ACC112 (cell line): ENCODE results near the gene ACER3.

Experiments used
- H2AFZ ChIP-seq: fragments of 200-600 bp; sonication (generic); one replicate; pipeline ENCODE4 v1.6.0; 2017; ENCODE audit warnings: antibody characterized with exemption, low read length; ENCODE audit not compliant: unreplicated experiment
- H3K27ac ChIP-seq: fragments of 200-600 bp; sonication (generic); 2 replicates; pipeline ENCODE4 v1.5.1; 2014; ENCODE audit warnings: low read depth, mild to moderate bottlenecking, antibody characterized with exemption, low read length, moderate library complexity
- H3K27me3 ChIP-seq: fragments of 200-600 bp; sonication (generic); 2 replicates; pipeline ENCODE4 v1.6.1; 2014; ENCODE audit warnings: mild to moderate bottlenecking, antibody characterized with exemption, low read length, moderate library complexity, mixed read lengths; ENCODE audit not compliant: insufficient read depth
- H3K36me3 ChIP-seq: fragments of 200-600 bp; sonication (generic); 2 replicates; pipeline ENCODE4 v1.6.1; 2016; ENCODE audit warnings: mild to moderate bottlenecking, antibody characterized with exemption, low read length, moderate library complexity, mixed read lengths; ENCODE audit not compliant: insufficient read depth
- H3K4me1 ChIP-seq: fragments of 200-600 bp; sonication (generic); one replicate; pipeline ENCODE4 v1.6.1; 2016; ENCODE audit warnings: low read length, mixed read lengths; ENCODE audit not compliant: insufficient read depth, unreplicated experiment, control insufficient read depth
- H3K4me3 ChIP-seq: fragments of 200-600 bp; sonication (generic); 2 replicates; pipeline ENCODE4 v1.5.1; 2014; ENCODE audit warnings: mild to moderate bottlenecking, low read depth, low read length
- H3K79me2 ChIP-seq: fragments of 200-600 bp; sonication (generic); one replicate; pipeline ENCODE4 v1.6.0; 2016; ENCODE audit warnings: low read length; ENCODE audit not compliant: control insufficient read depth, unreplicated experiment, insufficient read depth

The ACER3 gene

GRCh38 chr11:77049026-77049425 is 188.3 kb downstream of the ACER3 start:
- Histone ChIP-seq H3K36me3 (no peaks in the 10 kb centered on the region), H3K79me2 (no peaks in the 10 kb centered on the region), H3K27me3 (no peaks in the 10 kb centered on the region), H3K27ac (no peak overlapping the region), H3K4me1 (no peaks in the 10 kb centered on the region), H2AFZ (no peak overlapping the region), H3K4me3 (no peak overlapping the region)

GRCh38 chr11:77051511-77051910 is 190.8 kb downstream of the ACER3 start:
- H3K79me2 ChIP-seq: no peaks in the 10 kb centered on the region
- no peak overlapping the region for H2AFZ ChIP-seq

GRCh38 chr11:77052518-77052917 is 191.8 kb downstream of the ACER3 start:
- no peaks in the 10 kb centered on the region for H3K4me1 ChIP-seq
- no peak overlapping the region for H3K4me3 ChIP-seq
- H2AFZ ChIP-seq: no peak overlapping the region
- H3K36me3 ChIP-seq: no peaks in the 10 kb centered on the region
- no peaks in the 10 kb centered on the region for H3K27me3 ChIP-seq
- H3K79me2 ChIP-seq: no peaks in the 10 kb centered on the region
- H3K27ac ChIP-seq: no peak overlapping the region

More at GRCh38 chr11:77051511-77051910, 190.8 kb downstream of the ACER3 start:
- Histone ChIP-seq H3K4me1 (no peaks in the 10 kb centered on the region), H3K27ac (no peak overlapping the region), H3K27me3 (no peaks in the 10 kb centered on the region), H3K4me3 (no peak overlapping the region), H3K36me3 (no peaks in the 10 kb centered on the region)

GRCh38 chr11:77053217-77054015 is 192.7 kb downstream of the ACER3 start:
- no peak overlapping the region for H3K27ac ChIP-seq
- H3K27me3 ChIP-seq: no peaks in the 10 kb centered on the region
- no peak overlapping the region for H2AFZ ChIP-seq
- H3K79me2 ChIP-seq: no peaks in the 10 kb centered on the region
- H3K4me3 ChIP-seq: no peak overlapping the region
- H3K4me1 ChIP-seq: no peaks in the 10 kb centered on the region
- no peaks in the 10 kb centered on the region for H3K36me3 ChIP-seq

- Histone ChIP-seq H3K27me3 (no peaks in the 10 kb centered on the region), H3K4me3 (no peak overlapping the region), H3K79me2 (no peaks in the 10 kb centered on the region), H2AFZ (no peak overlapping the region), H3K4me1 (no peaks in the 10 kb centered on the region), H3K27ac (no peak overlapping the region), H3K36me3 (no peaks in the 10 kb centered on the region)
Observed at GRCh38 chr11:77054084-77054483, 193.4 kb downstream of the ACER3 start.

GRCh38 chr11:77055101-77055561 is 194.4 kb downstream of the ACER3 start:
- Histone ChIP-seq H3K79me2 (no peaks in the 10 kb centered on the region), H3K4me3 (no peak overlapping the region), H3K36me3 (no peaks in the 10 kb centered on the region), H3K27ac (no peak overlapping the region), H3K4me1 (no peaks in the 10 kb centered on the region), H2AFZ (no peak overlapping the region), H3K27me3 (0 out of 2 replicates have a peak, but pooled peaks cover 5% of the 10 kb centered on the region)

GRCh38 chr11:77055913-77056312 is 195.2 kb downstream of the ACER3 start:
- Histone ChIP-seq H3K27ac (no peak overlapping the region), H3K4me3 (no peak overlapping the region)

GRCh38 chr11:77056814-77057402 is 196.2 kb downstream of the ACER3 start:
- Histone ChIP-seq H3K27me3 (0 out of 2 replicates have a peak, but pooled peaks cover 5% of the 10 kb centered on the region), H3K4me3 (no peak overlapping the region), H3K27ac (no peak overlapping the region), H3K36me3 (no peaks in the 10 kb centered on the region), H3K4me1 (no peaks in the 10 kb centered on the region), H2AFZ (no peak overlapping the region), H3K79me2 (no peaks in the 10 kb centered on the region)

More at GRCh38 chr11:77055913-77056312, 195.2 kb downstream of the ACER3 start:
- no peaks in the 10 kb centered on the region for H3K36me3 ChIP-seq
- no peak overlapping the region for H2AFZ ChIP-seq
- no peaks in the 10 kb centered on the region for H3K4me1 ChIP-seq
- H3K27me3 ChIP-seq: 0 out of 2 replicates have a peak, but pooled peaks cover 5% of the 10 kb centered on the region
- H3K79me2 ChIP-seq: no peaks in the 10 kb centered on the region

GRCh38 chr11:77057938-77058474 is 197.3 kb downstream of the ACER3 start:
- Histone ChIP-seq H2AFZ (no peak overlapping the region), H3K4me3 (no peak overlapping the region), H3K27ac (no peak overlapping the region), H3K27me3 (0 out of 2 replicates have a peak, but pooled peaks cover 5% of the 10 kb centered on the region), H3K79me2 (no peaks in the 10 kb centered on the region), H3K36me3 (no peaks in the 10 kb centered on the region), H3K4me1 (no peaks in the 10 kb centered on the region)

GRCh38 chr11:77058900-77059299 is 198.2 kb downstream of the ACER3 start:
- H3K4me1 ChIP-seq: no peaks in the 10 kb centered on the region
- H3K27me3 ChIP-seq: 0 out of 2 replicates have a peak, but pooled peaks cover 5% of the 10 kb centered on the region
- H2AFZ ChIP-seq: no peak overlapping the region
- H3K4me3 ChIP-seq: no peak overlapping the region
- H3K79me2 ChIP-seq: no peaks in the 10 kb centered on the region
- no peaks in the 10 kb centered on the region for H3K36me3 ChIP-seq
- no peak overlapping the region for H3K27ac ChIP-seq
